Measurements from ENCODE around the gene WDFY2. TPM values are rescaled to one million over a fixed set of nuclear protein-coding genes. Genes with fewer than 3 reads are reported as not detected.

The WDFY2 gene
- total RNA-seq, 1 experiment from 2014 or later: 4.1 TPM

- Histone ChIP-seq H3K4me2 (ENCODE audit: low read length) (no peak overlapping the region), H3K27ac (ENCODE audit: low read length) (no peak overlapping the region), H3F3A (ENCODE audit: low read length, unreplicated experiment) (no peaks in the 10 kb centered on the region), H3K27me3 (ENCODE audit: low read length) (no peaks in the 10 kb centered on the region), H3K4me1 (ENCODE audit: insufficient read depth, low read length) (no peaks in the 10 kb centered on the region), H2AFZ (ENCODE audit: low read length) (no peak overlapping the region), H3K9ac (ENCODE audit: low read length) (no peak overlapping the region), H4K20me1 (ENCODE audit: low read length) (no peaks in the 10 kb centered on the region), H3K4me3 (ENCODE audit: low read length) (no peak overlapping the region), H3K79me2 (ENCODE audit: low read length) (no peaks in the 10 kb centered on the region), H3K9me2 (replicated peaks; ENCODE audit: low read length) (no peaks in the 10 kb centered on the region), H3K36me3 (ENCODE audit: low read depth, low read length) (no peaks in the 10 kb centered on the region), H3K9me3 (ENCODE audit: low read length) (no peaks in the 10 kb centered on the region)
- TF ChIP-seq CTCF (conservative IDR thresholded peaks at IDR 0.05; ENCODE audit: low read depth, low read length) (no peak), EZH2 (IDR thresholded peaks at IDR 0.05; ENCODE audit: low read length, unreplicated experiment) (no peak), EZH2phosphoT487 (IDR thresholded peaks at IDR 0.05; ENCODE audit: borderline replicate concordance, low read length) (no peak)
- DNase-seq (no peak), ATAC-seq (no peak)
- no TSS peak for BruUV-seq (replicated peaks)
- intact Hi-C loops (cut with micrococcal nuclease): loop anchor here (5.0 kb wide), 1 partner anchor 188 kb away; no protein-coding TSS in a partner anchor
- ChIA-PET CTCF (no interaction called here), POLR2A (ENCODE audit: unreplicated experiment) (no interaction called here)
Observed at GRCh38 chr13:51780099-51780498, 195.8 kb downstream of the WDFY2 start.

DNA sequence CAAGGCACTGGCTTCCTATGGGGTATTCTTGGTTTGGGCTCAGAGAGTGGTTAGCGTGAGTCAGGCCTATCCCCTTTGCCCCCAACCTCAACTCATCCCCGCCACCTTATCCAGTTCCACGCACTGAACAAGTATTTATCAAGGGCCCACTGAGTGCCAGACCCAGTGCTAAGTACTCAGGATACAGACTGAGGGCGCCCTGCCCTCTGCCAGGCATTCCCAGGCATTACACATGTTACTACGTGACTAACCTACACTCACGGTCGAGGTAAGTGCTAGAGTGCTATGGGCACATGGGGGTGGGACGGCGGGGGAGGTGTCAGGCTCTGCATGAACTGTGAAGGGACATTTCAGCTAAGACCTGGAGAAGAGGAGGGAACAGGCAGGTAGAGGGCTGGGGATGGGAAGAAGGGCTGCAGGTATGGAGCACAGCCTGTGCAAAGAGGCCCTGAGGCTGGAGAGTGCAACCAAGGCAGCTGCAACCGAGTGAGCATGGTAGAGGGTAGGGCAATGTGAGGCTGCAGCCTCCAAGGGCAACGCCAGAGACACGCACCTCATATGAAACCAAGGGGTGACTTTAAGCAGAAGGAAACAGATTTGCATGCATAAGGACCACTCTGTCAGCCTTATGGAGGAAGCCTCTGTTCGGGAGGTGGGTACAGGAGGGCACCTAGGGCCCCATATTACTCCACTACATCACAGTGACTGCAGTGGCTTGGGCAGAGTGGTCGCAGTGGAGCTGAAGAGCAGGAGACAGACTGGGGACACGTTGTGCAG lies 197.2 kb downstream of the WDFY2 start:
- Histone ChIP-seq H3K36me3 (ENCODE audit: low read depth, low read length) (no peaks in the 10 kb centered on the region), H3K27ac (ENCODE audit: low read length) (no peak overlapping the region), H3F3A (ENCODE audit: low read length, unreplicated experiment) (no peaks in the 10 kb centered on the region), H3K9me2 (replicated peaks; ENCODE audit: low read length) (no peaks in the 10 kb centered on the region), H3K4me3 (ENCODE audit: low read length) (no peak overlapping the region), H3K4me1 (ENCODE audit: insufficient read depth, low read length) (no peaks in the 10 kb centered on the region), H4K20me1 (ENCODE audit: low read length) (no peaks in the 10 kb centered on the region), H3K27me3 (ENCODE audit: low read length) (no peaks in the 10 kb centered on the region), H2AFZ (ENCODE audit: low read length) (no peak overlapping the region), H3K4me2 (ENCODE audit: low read length) (no peak overlapping the region), H3K9ac (ENCODE audit: low read length) (no peak overlapping the region), H3K79me2 (ENCODE audit: low read length) (no peaks in the 10 kb centered on the region), H3K9me3 (ENCODE audit: low read length) (no peaks in the 10 kb centered on the region)
- ChIA-PET POLR2A (ENCODE audit: unreplicated experiment) (no interaction called here), CTCF (interaction anchor here (0.6 to 1.0 kb wide), 2 partner anchors 167 to 328 kb away, joined by 3 read pairs; partner anchors contain the start of gene INTS6)
- TF ChIP-seq EZH2 (IDR thresholded peaks at IDR 0.05; ENCODE audit: low read length, unreplicated experiment): no peak
- no peak for TF ChIP-seq EZH2phosphoT487 (IDR thresholded peaks at IDR 0.05; ENCODE audit: borderline replicate concordance, low read length)
- TF ChIP-seq CTCF (conservative IDR thresholded peaks at IDR 0.05; ENCODE audit: low read depth, low read length): peak; percentile 68
- intact Hi-C loops (cut with micrococcal nuclease): loop anchor here (5.0 kb wide), 1 partner anchor 189 kb away; no protein-coding TSS in a partner anchor
- BruUV-seq (replicated peaks): no TSS peak
- peak; percentile 60 for DNase-seq
- peak; percentile 90 for ATAC-seq

Data from PC-3 (cell line).